Measurements from ENCODE around the gene ITGB1.

- TF ChIP-seq CTCF (IDR thresholded peaks at IDR 0.05) (no peak), EP300 (IDR thresholded peaks at IDR 0.05) (no peak), POLR2A (IDR thresholded peaks at IDR 0.05) (no peak)
These were observed 4.0 kb downstream of the ITGB1 start for GRCh38 chr10:32954080-32954479.
